Ishikawa (cell line): ENCODE data around the gene TANC1.
A peak's percentile ranks its signal among the peaks of the same experiment; 100 is the strongest.

Experiments
- CEBPB ChIP-seq: IDR thresholded peaks from 2 replicates; pipeline ENCODE4 v1.6.1; 2012
- CREB1 ChIP-seq: IDR thresholded peaks from 2 replicates; pipeline ENCODE4 v1.6.1; 2012; ENCODE audit warnings: low read depth
- EGR1 ChIP-seq: IDR thresholded peaks from 2 replicates; pipeline ENCODE4 v1.6.1; 2012
- EP300 ChIP-seq: IDR thresholded peaks from 2 replicates; pipeline ENCODE4 v1.6.1; 2012; ENCODE audit warnings: borderline replicate concordance
- FOXM1 ChIP-seq: IDR thresholded peaks from 2 replicates; pipeline ENCODE4 v1.6.1; 2012; ENCODE audit warnings: low read depth, borderline replicate concordance
- MAX ChIP-seq: IDR thresholded peaks from 2 replicates; pipeline ENCODE4 v1.6.1; 2012
- NFIC ChIP-seq: IDR thresholded peaks from 2 replicates; pipeline ENCODE4 v1.6.1; 2012
- RAD21 ChIP-seq: IDR thresholded peaks from 2 replicates; pipeline ENCODE4 v1.6.1; 2012; ENCODE audit warnings: low read depth
- TAF1 ChIP-seq: IDR thresholded peaks from 2 replicates; pipeline ENCODE4 v1.6.1; 2012; ENCODE audit warnings: low read depth, mild to moderate bottlenecking
- TCF12 ChIP-seq: IDR thresholded peaks from 2 replicates; pipeline ENCODE4 v1.6.1; 2012; ENCODE audit warnings: low read depth
- TEAD4 ChIP-seq: IDR thresholded peaks from 2 replicates; pipeline ENCODE4 v1.6.1; 2012
- USF1 ChIP-seq: IDR thresholded peaks from 2 replicates; pipeline ENCODE4 v1.6.1; 2012
- YY1 ChIP-seq: IDR thresholded peaks from 2 replicates; pipeline ENCODE4 v1.6.1; 2012; ENCODE audit warnings: low read depth
- ZBTB7A ChIP-seq: IDR thresholded peaks from 2 replicates; pipeline ENCODE4 v1.6.1; 2012; ENCODE audit warnings: low read depth
- TF ChIP-seq, protein P1 (sequence below): IDR thresholded peaks from 2 replicates; pipeline ENCODE4 v1.6.1; 2012; ENCODE audit warnings: low read depth, mild to moderate bottlenecking

TANC1 gene

DNA sequence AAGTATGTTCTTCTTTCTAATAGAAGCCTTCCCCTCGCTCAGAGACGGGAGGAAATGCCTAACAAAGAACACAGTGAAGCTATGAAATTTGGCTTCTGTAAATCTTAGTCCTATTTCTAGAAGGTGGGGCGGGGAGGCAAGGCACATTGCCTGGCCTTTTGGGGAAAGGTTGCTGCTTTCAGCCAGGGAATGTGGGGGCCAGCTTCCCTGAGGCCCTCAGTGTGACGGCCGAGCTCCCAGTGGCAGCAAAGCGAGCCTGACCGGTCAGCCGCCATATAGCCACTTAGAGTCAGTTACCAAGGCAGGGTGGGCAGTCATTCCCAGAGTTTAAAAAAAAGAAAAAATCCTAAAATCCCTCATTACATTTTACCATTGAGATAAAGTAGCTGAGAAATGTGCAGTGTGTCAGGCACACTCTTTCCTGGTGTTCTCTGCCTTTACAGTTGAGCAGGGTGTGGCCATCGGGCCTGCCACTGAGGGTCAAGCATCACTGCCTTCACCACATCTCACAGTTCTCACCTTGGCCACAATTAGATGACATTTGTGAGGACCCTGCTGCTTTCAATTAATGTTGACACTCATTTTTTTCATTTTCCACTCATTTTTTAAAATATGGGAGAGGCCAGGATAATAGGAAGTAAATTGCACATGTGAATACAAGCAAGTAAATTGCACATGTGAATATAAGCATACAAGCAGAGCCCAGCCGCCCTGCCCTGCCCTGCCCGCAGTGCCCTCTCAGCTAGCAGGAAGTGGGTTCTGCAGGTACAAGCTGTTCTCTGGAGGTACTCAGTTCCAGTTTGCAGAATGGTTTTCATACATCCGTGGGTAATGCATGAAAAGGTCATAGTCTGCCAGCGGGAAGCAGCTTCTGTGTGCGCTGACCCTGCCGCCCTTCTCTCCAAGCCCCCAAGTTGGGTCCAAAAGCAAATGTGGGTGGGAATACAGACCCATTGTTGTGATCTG, 241.2 kb downstream of the TANC1 start:
- TF ChIP-seq CREB1, result no peak
- TF ChIP-seq EGR1, result no peak
- TF ChIP-seq MAX, result no peak
- no peak for TF ChIP-seq ZBTB7A
- no peak for TF ChIP-seq NFIC
- TF ChIP-seq USF1, result no peak
- TF ChIP-seq TCF12, result no peak
- TF ChIP-seq, protein P1, sequence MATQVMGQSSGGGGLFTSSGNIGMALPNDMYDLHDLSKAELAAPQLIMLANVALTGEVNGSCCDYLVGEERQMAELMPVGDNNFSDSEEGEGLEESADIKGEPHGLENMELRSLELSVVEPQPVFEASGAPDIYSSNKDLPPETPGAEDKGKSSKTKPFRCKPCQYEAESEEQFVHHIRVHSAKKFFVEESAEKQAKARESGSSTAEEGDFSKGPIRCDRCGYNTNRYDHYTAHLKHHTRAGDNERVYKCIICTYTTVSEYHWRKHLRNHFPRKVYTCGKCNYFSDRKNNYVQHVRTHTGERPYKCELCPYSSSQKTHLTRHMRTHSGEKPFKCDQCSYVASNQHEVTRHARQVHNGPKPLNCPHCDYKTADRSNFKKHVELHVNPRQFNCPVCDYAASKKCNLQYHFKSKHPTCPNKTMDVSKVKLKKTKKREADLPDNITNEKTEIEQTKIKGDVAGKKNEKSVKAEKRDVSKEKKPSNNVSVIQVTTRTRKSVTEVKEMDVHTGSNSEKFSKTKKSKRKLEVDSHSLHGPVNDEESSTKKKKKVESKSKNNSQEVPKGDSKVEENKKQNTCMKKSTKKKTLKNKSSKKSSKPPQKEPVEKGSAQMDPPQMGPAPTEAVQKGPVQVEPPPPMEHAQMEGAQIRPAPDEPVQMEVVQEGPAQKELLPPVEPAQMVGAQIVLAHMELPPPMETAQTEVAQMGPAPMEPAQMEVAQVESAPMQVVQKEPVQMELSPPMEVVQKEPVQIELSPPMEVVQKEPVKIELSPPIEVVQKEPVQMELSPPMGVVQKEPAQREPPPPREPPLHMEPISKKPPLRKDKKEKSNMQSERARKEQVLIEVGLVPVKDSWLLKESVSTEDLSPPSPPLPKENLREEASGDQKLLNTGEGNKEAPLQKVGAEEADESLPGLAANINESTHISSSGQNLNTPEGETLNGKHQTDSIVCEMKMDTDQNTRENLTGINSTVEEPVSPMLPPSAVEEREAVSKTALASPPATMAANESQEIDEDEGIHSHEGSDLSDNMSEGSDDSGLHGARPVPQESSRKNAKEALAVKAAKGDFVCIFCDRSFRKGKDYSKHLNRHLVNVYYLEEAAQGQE, result no peak
- TF ChIP-seq TEAD4, result no peak
- TF ChIP-seq FOXM1, result no peak
- TF ChIP-seq YY1, result no peak
- no peak for TF ChIP-seq TAF1
- TF ChIP-seq CEBPB, result no peak
- no peak for TF ChIP-seq EP300
- no peak for TF ChIP-seq RAD21

GRCh38 chr2:159211447-159212396, 243.3 kb downstream of the TANC1 start:
- no peak for TF ChIP-seq NFIC
- peak; percentile 43 for TF ChIP-seq TEAD4

- no peak for TF ChIP-seq NFIC
- TF ChIP-seq ZBTB7A, result no peak
- no peak for TF ChIP-seq CREB1
- no peak for TF ChIP-seq TEAD4
- TF ChIP-seq FOXM1, result no peak
- TF ChIP-seq, protein P1, result no peak
- no peak for TF ChIP-seq EGR1
- TF ChIP-seq MAX, result no peak
- TF ChIP-seq YY1, result no peak
- TF ChIP-seq USF1, result no peak
- TF ChIP-seq RAD21, result no peak
- TF ChIP-seq EP300, result no peak
- no peak for TF ChIP-seq CEBPB
- TF ChIP-seq TAF1, result no peak
Observed at GRCh38 chr2:159213296-159213695, 244.9 kb downstream of the TANC1 start.

GRCh38 chr2:159214325-159214865, 246.0 kb downstream of the TANC1 start:
- TF ChIP-seq TCF12, result no peak
- TF ChIP-seq USF1, result no peak
- no peak for TF ChIP-seq RAD21
- TF ChIP-seq ZBTB7A, result no peak
- no peak for TF ChIP-seq NFIC
- TF ChIP-seq MAX, result no peak
